Liver (tissue), 9 donors: Measurements from ENCODE around the gene SLC22A12. TPM values are rescaled to one million over a fixed set of nuclear protein-coding genes. Genes with fewer than 3 reads are reported as not detected.

Experiments
- DNase-seq: peaks from one replicate; pipeline ENCODE4 v3.0.0-alpha.2; 2017; ENCODE audit warnings: low spot score
- H3K27ac ChIP-seq, 2 donors: one replicate each; pipeline ENCODE4 v1.7.0; 2013; ENCODE audit warnings: inconsistent platforms in 2 of 2, low read length in 2 of 2, control low read depth in 1 of 2, low read depth in 1 of 2, mild to moderate bottlenecking in 1 of 2
- H3K27me3 ChIP-seq, 4 donors: one replicate each; pipeline versions ENCODE4 v1.6.1 to v1.7.0; 2013; ENCODE audit warnings: low read length in 3 of 4, inconsistent platforms in 1 of 4, mild to moderate bottlenecking in 1 of 4, moderate library complexity in 1 of 4; ENCODE audit not compliant: control insufficient read depth in 4 of 4, insufficient read depth in 4 of 4
- H3K36me3 ChIP-seq, 4 donors: one replicate each; pipeline versions ENCODE4 v1.6.1 to v1.7.0; 2013; ENCODE audit warnings: low read length in 3 of 4, mild to moderate bottlenecking in 3 of 4, low read depth in 1 of 4, moderate library complexity in 1 of 4; ENCODE audit not compliant: control insufficient read depth in 4 of 4, insufficient read depth in 3 of 4
- H3K4me1 ChIP-seq, 4 donors: one replicate each; pipeline versions ENCODE4 v1.6.1 to v1.7.0; 2013; ENCODE audit warnings: low read length in 3 of 4, mild to moderate bottlenecking in 3 of 4, moderate library complexity in 1 of 4; ENCODE audit not compliant: control insufficient read depth in 4 of 4, insufficient read depth in 4 of 4
- H3K4me3 ChIP-seq, 3 donors: one replicate each; pipeline versions ENCODE4 v1.6.1 to v1.7.0; 2013; ENCODE audit warnings: low read length in 3 of 3, control low read depth in 1 of 3, low read depth in 1 of 3, mild to moderate bottlenecking in 1 of 3
- H3K9ac ChIP-seq, 2 donors: one replicate each; pipeline ENCODE4 v1.7.0; 2013; ENCODE audit warnings: low read length in 2 of 2, mild to moderate bottlenecking in 2 of 2, moderate library complexity in 2 of 2, control low read depth in 1 of 2, low read depth in 1 of 2
- H3K9me3 ChIP-seq, 4 donors: one replicate each; pipeline versions ENCODE4 v1.6.1 to v1.7.0; 2013; ENCODE audit warnings: low read length in 3 of 4; ENCODE audit not compliant: control insufficient read depth in 4 of 4
- EGR1 ChIP-seq, 2 donors: IDR thresholded peaks; 2 replicates each; pipeline ENCODE4 v1.6.1; 2016 to 2018; ENCODE audit warnings: antibody characterized with exemption in 2 of 2, low read depth in 2 of 2
- FOXA1 ChIP-seq: IDR thresholded peaks from 2 replicates; pipeline ENCODE4 v1.6.1; 2016; ENCODE audit warnings: antibody characterized with exemption
- FOXA2 ChIP-seq: IDR thresholded peaks from 2 replicates; pipeline ENCODE4 v1.6.1; 2016; ENCODE audit warnings: antibody characterized with exemption
- GABPA ChIP-seq, 2 donors: IDR thresholded peaks in 1 of 2; conservative IDR thresholded peaks in 1 of 2; 2 replicates each; pipeline ENCODE4 v1.6.1; 2016; ENCODE audit warnings: antibody characterized with exemption in 2 of 2, mild to moderate bottlenecking in 1 of 2, moderate library complexity in 1 of 2
- HNF4G ChIP-seq: IDR thresholded peaks from 2 replicates; pipeline ENCODE4 v1.6.1; 2016; ENCODE audit warnings: antibody characterized with exemption
- JUND ChIP-seq, 2 donors: IDR thresholded peaks; 2 replicates each; pipeline ENCODE4 v1.6.1; 2016; ENCODE audit warnings: antibody characterized with exemption in 2 of 2
- MAX ChIP-seq: IDR thresholded peaks from 2 replicates; pipeline ENCODE4 v1.6.1; 2016; ENCODE audit warnings: antibody characterized with exemption
- NR2F2 ChIP-seq: IDR thresholded peaks from 2 replicates; pipeline ENCODE4 v1.6.1; 2016; ENCODE audit warnings: antibody characterized with exemption
- RAD21 ChIP-seq, 2 donors: IDR thresholded peaks; 2 replicates each; pipeline ENCODE4 v1.6.1; 2016; ENCODE audit warnings: antibody characterized with exemption in 2 of 2, mild to moderate bottlenecking in 2 of 2
- REST ChIP-seq: IDR thresholded peaks from 2 replicates; pipeline ENCODE4 v1.6.1; 2016; ENCODE audit warnings: antibody characterized with exemption, mild to moderate bottlenecking
- RXRA ChIP-seq, 2 donors: IDR thresholded peaks; 2 replicates each; pipeline ENCODE4 v1.6.1; 2017 to 2018; ENCODE audit warnings: antibody characterized with exemption in 2 of 2, mild to moderate bottlenecking in 1 of 2
- SP1 ChIP-seq: IDR thresholded peaks from 2 replicates; pipeline ENCODE4 v1.6.1; 2018; ENCODE audit warnings: antibody characterized with exemption, mild to moderate bottlenecking
- YY1 ChIP-seq: IDR thresholded peaks from 2 replicates; pipeline ENCODE4 v1.6.1; 2016; ENCODE audit warnings: antibody characterized with exemption, mild to moderate bottlenecking
- ZBTB33 ChIP-seq: IDR thresholded peaks from 2 replicates; pipeline ENCODE4 v1.6.1; 2016; ENCODE audit warnings: antibody characterized with exemption
- whole genome bisulfite sequencing: extraction: QIAGEN DNeasy Blood & Tissue Kit; methylation state at CpG from one replicate; pipeline ENCODE4 v1.1.7; 2013; 5-methylcytosine and 5-hydroxymethylcytosine counted together
- polyA plus RNA-seq, 2 donors: library from polyadenylated mRNA; stranded (reverse) in 1 of 2; unstranded in 1 of 2; fragments of 200-250 nt in 1 of 2; fragments of >200 nt in 1 of 2; fragmentation: Nextera tagmentation in 1 of 2; extraction: Ambion mirVana in 1 of 2; gene quantifications; one replicate each; pipeline versions ENCODE4 v1.2.1 to v1.2.3, GENCODE V29; 2013 to 2015
- total RNA-seq, 2 donors: library from RNA; depleted of rRNA; stranded (reverse); fragments of >200 nt; gene quantifications; one replicate each; pipeline ENCODE4 v1.2.3, GENCODE V29; 2014
- TF ChIP-seq, protein P1 (sequence below): fragments of 150-350 bp; IDR thresholded peaks from 2 replicates; pipeline ENCODE4 v1.5.1; 2017; ENCODE audit warnings: improper control_type of control experiment, low read depth, low read length; ENCODE audit not compliant: missing input control
- TF ChIP-seq, protein P2 (sequence below): IDR thresholded peaks from 2 replicates; pipeline ENCODE4 v1.6.1; 2016; ENCODE audit warnings: antibody characterized with exemption
- donor health status: healthy.
- donor health status: healthy.
- donor health status: healthy.
- donor health status: healthy.
- donor health status: healthy.

SLC22A12 gene
- total and polyA plus RNA-seq, 4 donors: under 0.01 to 0.02 TPM; not detected in 2

DNA sequence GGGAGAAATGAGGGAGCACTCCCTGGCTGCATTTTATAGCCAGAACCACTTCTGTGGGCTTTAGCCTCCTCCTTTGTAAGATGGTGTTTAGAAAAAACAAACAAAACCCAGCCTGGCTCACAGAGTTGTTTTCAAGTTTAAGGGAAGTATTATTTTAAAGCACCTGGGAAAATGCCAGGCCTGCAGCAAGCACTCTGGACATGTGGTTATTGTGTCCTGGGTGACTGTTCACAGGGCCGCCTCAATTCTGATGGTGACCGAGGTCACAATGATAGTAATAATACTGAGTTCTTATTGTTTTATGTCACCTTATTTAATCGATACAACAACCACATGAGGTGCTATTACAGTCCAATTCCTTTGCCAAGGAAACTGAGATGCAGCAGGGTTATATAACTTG, 20.7 kb upstream of the SLC22A12 start:
- Histone ChIP-seq H3K9ac (no peak overlapping the region), H3K9me3 (no peaks in the 10 kb centered on the region), H3K27me3 (no peaks in the 10 kb centered on the region), H3K4me3 (no peak overlapping the region), H3K36me3 (no peaks in the 10 kb centered on the region), H3K27ac (no peak overlapping the region), H3K4me1 (peaks cover 0 to 6% (median 1%) of the 10 kb centered on the region in 4 donors)
- TF ChIP-seq FOXA2 (no peak), EGR1 (IDR thresholded peaks at IDR 0.05; ENCODE audit: low read depth in 2 of 2) (no peak), ZBTB33 (no peak), RAD21 (IDR thresholded peaks at IDR 0.05) (no peak), MAX (no peak), RXRA (IDR thresholded peaks at IDR 0.05) (no peak), NR2F2 (no peak), FOXA1 (no peak), HNF4G (no peak), REST (no peak), JUND (IDR thresholded peaks at IDR 0.05) (no peak), SP1 (no peak), GABPA (IDR thresholded peaks at IDR 0.05 in 1 of 2, conservative IDR thresholded peaks at IDR 0.05 in 1 of 2) (no peak)
- TF ChIP-seq, protein P1, sequence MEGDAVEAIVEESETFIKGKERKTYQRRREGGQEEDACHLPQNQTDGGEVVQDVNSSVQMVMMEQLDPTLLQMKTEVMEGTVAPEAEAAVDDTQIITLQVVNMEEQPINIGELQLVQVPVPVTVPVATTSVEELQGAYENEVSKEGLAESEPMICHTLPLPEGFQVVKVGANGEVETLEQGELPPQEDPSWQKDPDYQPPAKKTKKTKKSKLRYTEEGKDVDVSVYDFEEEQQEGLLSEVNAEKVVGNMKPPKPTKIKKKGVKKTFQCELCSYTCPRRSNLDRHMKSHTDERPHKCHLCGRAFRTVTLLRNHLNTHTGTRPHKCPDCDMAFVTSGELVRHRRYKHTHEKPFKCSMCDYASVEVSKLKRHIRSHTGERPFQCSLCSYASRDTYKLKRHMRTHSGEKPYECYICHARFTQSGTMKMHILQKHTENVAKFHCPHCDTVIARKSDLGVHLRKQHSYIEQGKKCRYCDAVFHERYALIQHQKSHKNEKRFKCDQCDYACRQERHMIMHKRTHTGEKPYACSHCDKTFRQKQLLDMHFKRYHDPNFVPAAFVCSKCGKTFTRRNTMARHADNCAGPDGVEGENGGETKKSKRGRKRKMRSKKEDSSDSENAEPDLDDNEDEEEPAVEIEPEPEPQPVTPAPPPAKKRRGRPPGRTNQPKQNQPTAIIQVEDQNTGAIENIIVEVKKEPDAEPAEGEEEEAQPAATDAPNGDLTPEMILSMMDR: no peak
- TF ChIP-seq, protein P2, sequence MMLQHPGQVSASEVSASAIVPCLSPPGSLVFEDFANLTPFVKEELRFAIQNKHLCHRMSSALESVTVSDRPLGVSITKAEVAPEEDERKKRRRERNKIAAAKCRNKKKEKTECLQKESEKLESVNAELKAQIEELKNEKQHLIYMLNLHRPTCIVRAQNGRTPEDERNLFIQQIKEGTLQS: no peak
- WGBS: 87% methylated on average over 3 of the region's 3 CpGs
- no peak for DNase-seq

- Histone ChIP-seq H3K4me3 (no peak overlapping the region), H3K4me1 (peaks cover 0 to 6% (median 1%) of the 10 kb centered on the region in 4 donors), H3K27me3 (no peaks in the 10 kb centered on the region), H3K9ac (no peak overlapping the region), H3K27ac (no peak overlapping the region), H3K9me3 (no peaks in the 10 kb centered on the region), H3K36me3 (no peaks in the 10 kb centered on the region)
- WGBS: 95% methylated on average over 11 of the region's 11 CpGs
- no peak for DNase-seq
- TF ChIP-seq YY1 (no peak), SP1 (no peak)
Measured at GRCh38 chr11:64571050-64571409, 20.0 kb upstream of the SLC22A12 start.
